Brain pericyte (primary cell): ENCODE measurements around the gene SRP9.
"Not testable (repeated sequence)": the region's sequence is repeated elsewhere in the genome, so short reads cannot be mapped to it uniquely, and the experiment has no call there.

ENCODE experiments used
- DNase-seq: peaks from one replicate; pipeline ENCODE4 v3.0.0-alpha.2; 2012; ENCODE audit warnings: low read depth, low spot score

Gene SRP9

GRCh38 chr1:225774281-225775147 is 3.1 kb upstream of the SRP9 start:
- DNase-seq = no peak

DNA sequence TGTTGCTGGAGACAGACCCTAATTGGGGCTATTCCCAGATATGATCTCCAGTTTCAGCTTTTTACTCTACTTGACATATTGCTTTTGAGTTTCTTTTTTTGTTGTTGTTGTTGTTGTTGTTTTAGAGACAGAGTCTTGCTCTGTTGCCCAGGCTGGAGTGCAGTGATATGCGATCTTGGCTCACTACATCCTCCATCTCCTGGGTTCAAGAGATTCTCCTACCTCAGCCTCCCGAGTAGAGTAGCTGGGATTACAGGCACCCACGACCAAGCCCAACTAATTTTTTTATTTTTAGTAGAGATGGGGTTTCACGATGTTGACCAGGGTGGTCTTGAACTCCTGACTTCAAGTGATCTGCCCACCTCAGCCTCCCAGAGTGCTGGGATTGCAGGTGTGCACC is 1.3 kb upstream of the SRP9 start:
- no peak for DNase-seq

DNA sequence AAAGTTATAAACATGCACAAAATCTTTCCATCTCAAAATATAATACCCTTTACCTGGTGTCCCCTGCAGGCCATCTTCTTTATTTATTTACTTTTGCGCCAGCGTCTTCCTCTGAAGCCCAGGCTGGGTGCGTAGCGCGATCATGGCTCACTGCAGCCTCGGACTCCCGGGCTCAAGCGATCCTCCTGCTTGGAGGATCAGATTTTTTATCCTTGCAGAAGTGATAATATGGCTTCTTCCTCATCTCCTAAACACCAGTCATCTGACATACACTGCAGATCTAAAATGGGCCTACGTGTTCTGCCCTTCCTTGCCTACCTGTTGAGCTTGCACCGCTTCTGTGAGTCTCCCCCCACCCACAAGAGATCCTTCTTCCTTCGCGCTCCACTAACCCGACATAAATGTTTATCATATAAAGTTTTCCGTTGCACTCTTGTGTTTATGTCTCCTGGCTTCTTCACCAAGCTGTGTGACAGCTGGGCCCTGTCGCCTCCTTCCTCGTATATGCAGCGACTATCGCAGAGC is 506 bp upstream of the SRP9 start:
- no peak for DNase-seq

GRCh38 chr1:225778337-225778669 is 677 bp downstream of the SRP9 start:
- DNase-seq = no peak

- not testable (repeated sequence) for DNase-seq
Observed at GRCh38 chr1:225779165-225779564, 1.5 kb downstream of the SRP9 start.

DNA sequence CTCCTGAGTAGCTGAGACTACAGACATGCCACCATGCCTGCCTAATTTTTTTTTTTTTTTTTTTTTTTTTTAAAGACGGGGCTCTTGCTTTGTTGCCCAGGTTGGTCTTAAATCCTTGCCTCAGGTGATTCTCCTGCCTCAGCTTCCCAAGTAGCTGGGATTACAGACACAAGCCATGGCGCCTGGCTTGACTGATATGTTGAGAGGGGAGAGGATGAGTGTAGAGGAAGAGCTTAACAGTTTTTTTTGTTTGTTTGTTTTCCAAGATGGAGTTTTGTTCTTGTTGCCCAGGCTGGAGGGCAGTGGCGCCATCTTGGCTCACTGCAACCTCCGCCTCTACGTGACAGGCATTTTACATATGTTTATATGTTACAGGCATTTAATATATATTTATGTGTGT is 2.5 kb downstream of the SRP9 start:
- DNase-seq = no peak

- DNase-seq = no peak
Observed at GRCh38 chr1:225780630-225781029, 3.0 kb downstream of the SRP9 start.

GRCh38 chr1:225789142-225789541 is 11.5 kb downstream of the SRP9 start:
- DNase-seq = not testable (repeated sequence)

DNA sequence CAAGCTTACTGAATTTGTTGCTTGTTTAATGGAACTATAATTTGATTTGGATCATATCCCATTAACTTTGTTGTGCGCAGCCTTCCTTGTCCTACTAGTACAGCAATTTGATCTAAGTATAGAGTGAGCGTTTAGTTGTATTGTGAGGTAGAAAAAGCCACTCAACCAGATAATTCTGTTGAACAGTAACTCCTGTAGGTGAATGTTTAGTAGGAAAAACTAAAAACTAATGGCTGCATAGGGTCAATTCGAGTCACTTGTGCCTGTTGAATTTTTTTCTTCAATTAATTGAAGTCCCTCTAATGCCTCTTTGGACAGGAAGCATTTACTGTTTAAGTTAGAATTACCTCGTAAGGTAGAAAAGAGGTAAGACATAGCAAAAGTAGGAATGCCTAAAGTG is 17.3 kb downstream of the SRP9 start:
- DNase-seq = no peak

DNA sequence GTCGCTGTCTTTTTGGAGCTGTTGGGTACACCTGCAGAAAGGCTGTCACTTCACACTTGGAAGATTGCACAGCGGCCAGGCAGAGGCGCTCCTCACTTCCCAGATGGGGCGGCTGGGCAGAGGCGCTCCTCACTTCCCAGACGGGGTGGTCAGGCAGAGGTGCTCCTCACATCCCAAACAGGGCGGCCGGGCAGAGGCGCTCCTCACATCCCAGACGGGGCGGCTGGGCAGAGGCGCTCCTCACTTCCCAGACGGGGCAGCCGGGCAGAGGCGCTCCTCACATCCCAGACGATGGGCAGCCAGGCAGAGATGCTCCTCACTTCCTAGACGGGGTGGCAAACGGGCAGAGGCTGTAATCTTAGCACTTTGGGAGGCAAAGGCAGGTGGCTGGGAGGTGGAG is 18.5 kb downstream of the SRP9 start:
- DNase-seq = not testable (repeated sequence)

DNA sequence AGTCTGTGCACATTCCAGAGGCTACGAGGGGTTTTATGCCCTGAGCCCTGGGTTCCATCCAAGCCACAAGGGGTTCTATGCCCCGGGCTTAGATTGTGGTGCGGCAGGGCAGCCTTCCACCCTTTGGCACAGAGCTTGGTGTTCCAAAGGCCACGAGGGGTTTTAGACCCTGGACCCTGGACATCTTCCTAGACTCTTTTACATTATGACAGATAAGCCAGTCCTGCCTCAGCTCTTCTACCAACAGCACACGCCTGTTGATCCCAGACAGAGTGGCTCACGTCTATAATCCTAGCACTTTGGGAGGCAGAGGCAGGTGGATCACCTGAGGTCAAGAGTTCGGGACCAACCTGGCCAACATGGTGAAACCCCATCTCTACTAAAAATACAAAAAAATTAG is 23.5 kb downstream of the SRP9 start:
- DNase-seq = not testable (repeated sequence)

DNA sequence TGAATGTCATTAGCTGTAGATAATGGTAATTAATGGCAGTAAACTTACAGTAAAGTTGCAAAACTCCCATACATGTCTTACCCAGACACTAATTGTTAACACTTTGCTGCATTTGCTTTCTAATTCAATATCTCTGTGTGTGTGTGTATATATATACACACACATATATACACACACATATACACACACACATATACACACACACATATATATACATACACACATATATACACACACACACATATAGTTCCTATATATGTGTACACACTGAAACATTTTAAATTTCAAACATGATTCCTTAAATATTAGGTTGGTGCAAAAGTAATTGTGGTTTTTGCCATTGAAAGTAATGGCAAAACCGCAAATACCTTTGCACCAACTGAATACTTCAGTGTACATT is 28.6 kb downstream of the SRP9 start:
- no peak for DNase-seq

DNA sequence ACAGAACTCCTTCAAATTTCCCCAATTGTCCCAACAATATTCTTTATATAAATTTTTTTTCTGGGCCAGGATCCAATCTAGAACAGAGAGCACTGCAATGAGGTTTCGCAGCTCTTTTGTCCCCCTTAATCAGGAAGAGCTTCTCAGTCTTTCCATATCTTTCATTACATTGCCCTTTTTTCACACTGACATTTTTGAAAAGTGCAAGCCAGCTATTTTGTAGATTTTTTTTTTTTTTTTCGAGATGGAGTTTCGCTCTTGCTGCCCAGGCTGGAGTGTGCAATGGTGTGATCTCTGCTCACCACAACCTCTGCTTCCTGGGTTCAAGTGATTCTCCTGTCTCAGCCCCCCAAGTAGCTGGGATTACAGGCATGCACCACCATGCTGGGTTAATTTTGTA is 29.1 kb downstream of the SRP9 start:
- not testable (repeated sequence) for DNase-seq

DNA sequence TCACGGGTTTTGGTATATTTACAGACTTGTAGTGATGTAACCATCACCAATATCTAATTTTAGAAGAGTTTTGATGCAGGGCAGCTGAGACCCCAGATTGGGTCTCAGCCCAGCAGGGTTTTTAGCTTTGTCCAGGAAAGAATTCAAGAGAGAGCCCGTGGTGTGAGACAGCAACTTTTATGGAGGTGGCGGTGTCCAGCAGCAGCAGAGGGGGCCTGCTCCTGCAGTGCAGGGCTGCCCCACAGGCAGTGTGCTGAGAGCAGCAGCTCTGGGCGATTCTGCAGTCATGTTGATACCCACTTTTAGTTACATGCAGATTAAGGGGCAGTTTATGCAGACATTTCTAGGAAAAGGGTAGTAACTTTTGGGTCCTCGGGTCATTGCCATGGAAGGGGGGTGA is 30.5 kb downstream of the SRP9 start:
- DNase-seq = no peak

DNA sequence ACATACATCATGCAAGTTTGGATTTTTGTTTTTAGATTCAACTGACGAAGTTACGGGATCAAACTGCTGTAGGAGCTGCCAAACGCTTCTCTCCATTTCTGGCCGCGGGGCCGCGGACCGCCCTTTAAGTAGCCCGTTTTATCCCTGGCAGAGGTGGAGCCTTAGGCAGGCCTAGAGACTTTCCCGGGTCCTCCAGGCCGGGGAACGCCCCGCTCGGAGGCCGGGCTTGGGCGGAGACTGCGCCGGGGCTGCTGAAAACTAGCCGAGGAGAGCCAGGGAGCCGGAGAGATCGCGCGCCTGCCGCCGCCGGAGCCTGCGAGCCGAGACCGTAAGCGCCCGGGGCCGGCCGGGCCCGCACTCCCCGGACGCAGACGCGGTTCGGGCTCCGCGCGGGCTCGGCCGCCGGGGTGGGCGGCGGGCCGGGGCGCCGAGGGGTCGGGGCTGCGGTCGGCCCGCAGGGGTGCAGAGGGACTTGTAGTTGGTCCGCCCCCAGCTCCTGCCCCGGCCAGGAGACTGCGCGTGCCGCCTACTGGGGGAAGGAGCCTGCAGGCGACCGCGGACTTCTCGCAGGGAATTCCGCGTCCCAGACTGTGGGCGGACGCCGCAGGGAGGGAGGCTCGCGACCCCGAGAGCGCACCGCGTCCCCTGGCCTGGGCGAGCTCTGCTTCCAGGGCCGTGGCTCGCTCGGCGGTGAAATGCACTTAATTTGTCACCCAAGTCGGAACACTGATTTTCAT is 32.4 kb downstream of the SRP9 start, which contains the start of gene EPHX1:
Gene EPHX1, plus strand, starts transcription at position 283 of the 737 bp plus-strand sequence. CDS start 18,606 bp downstream, outside the sequence.
- DNase-seq = peak; percentile 53

GRCh38 chr1:225810579-225811538 is 33.2 kb downstream of the SRP9 start:
- DNase-seq = not testable (repeated sequence)

- no peak for DNase-seq
Observed at GRCh38 chr1:225811622-225812487, 34.2 kb downstream of the SRP9 start.

DNA sequence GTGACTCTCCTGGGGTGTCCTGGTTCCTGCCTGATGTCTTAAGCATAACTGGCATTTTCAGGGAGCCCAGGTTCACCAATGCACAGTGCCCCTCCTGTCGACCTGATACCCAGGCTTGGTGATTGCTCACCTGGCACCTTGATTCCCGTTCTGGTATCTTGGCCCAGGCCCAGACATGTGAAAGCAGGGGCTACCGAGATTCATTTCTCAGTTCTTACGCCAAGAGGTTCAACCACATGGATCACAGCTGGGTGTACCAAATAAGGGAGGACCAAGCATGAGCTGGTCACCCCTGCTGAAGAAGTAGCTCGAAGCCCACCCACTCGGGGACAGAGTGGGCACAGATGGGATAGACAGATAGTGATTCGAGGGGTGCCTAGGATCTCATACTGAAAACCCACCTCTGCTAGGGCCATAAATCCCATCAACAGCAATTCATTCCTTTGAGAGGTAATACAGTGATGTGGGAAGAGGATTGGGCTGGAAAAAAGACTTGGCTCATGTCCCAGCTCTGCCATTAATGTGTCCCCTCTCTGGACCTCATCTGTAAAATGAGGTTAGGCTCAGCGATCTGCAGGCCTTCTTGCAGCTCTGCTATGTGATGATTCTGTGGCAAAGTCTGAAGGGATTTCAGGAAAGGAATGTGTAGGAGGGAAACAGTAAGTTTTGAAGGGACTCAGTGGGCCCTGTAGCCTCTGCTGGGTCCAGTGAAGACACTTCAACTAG is 35.0 kb downstream of the SRP9 start:
- DNase-seq = no peak

GRCh38 chr1:225813214-225813964 is 35.8 kb downstream of the SRP9 start:
- peak; percentile 80 for DNase-seq
